Right lobe of liver (tissue), 4 donors: ENCODE measurements around the gene IRF2.

Source experiments
- POLR2A ChIP-seq: fragments of 450-650 bp; IDR thresholded peaks from one replicate; pipeline ENCODE4 v1.6.1; 2017; ENCODE audit warnings: antibody characterized with exemption, mild to moderate bottlenecking
- TF ChIP-seq, protein P1 (sequence below), 4 donors: fragments of 200-600 bp in 3 of 4; fragments of 450-650 bp in 1 of 4; IDR thresholded peaks; one replicate each; pipeline versions ENCODE4 v1.5.1 to v1.8.0; 2016 to 2022; ENCODE audit warnings: antibody characterized with exemption in 4 of 4, mild to moderate bottlenecking in 2 of 4
- donor health status: DM: no; HTN: no; CAD: no.
- donor health status: DM: no; HTN: no; CAD: no.
- donor health status: DM: no; HTN: yes; CAD: no.

DNA sequence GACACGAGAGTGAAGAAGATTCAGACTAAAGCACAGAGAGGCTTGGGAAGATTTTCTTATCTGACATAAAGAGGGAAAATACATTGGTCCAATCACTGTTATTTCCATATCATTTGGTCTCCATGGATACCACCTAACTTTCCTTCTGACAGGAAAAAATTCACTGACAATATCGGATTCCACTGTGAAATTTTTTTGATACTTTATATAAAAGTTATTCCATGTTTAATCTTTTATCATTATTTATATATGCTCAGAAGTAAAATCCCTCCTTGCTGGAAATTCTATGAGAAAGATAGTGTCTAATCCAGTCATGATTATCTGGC is 3.6 kb downstream of the IRF2 start:
- TF ChIP-seq, protein P1, sequence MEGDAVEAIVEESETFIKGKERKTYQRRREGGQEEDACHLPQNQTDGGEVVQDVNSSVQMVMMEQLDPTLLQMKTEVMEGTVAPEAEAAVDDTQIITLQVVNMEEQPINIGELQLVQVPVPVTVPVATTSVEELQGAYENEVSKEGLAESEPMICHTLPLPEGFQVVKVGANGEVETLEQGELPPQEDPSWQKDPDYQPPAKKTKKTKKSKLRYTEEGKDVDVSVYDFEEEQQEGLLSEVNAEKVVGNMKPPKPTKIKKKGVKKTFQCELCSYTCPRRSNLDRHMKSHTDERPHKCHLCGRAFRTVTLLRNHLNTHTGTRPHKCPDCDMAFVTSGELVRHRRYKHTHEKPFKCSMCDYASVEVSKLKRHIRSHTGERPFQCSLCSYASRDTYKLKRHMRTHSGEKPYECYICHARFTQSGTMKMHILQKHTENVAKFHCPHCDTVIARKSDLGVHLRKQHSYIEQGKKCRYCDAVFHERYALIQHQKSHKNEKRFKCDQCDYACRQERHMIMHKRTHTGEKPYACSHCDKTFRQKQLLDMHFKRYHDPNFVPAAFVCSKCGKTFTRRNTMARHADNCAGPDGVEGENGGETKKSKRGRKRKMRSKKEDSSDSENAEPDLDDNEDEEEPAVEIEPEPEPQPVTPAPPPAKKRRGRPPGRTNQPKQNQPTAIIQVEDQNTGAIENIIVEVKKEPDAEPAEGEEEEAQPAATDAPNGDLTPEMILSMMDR (IDR thresholded peaks at IDR 0.05) = no peak
- TF ChIP-seq POLR2A = no peak
